PFSK-1 (cell line): ENCODE results near the gene COL12A1.

Experiments
- FOXP2 ChIP-seq: optimal IDR thresholded peaks from 2 replicates; pipeline ENCODE3; 2011; ENCODE audit warnings: borderline replicate concordance, control low read depth, inconsistent platforms; ENCODE audit not compliant: insufficient read depth; ENCODE audit errors: extremely low read length, extremely low read depth
- POLR2AphosphoS5 ChIP-seq: IDR thresholded peaks from 2 replicates; pipeline ENCODE4 v1.6.1; 2012; ENCODE audit warnings: low read depth, mild to moderate bottlenecking, control low read depth, low read length, moderate library complexity
- REST ChIP-seq, 2 experiments: IDR thresholded peaks; 2 replicates each; pipeline versions ENCODE4 v1.6.1 to v1.8.0; 2011 to 2012; ENCODE audit warnings: low read depth in 2 of 2, low read length in 2 of 2, control low read depth in 1 of 2, inconsistent platforms in 1 of 2, mild to moderate bottlenecking in 1 of 2, moderate library complexity in 1 of 2; ENCODE audit not compliant: insufficient read depth in 1 of 2
- SIN3A ChIP-seq: IDR thresholded peaks from 2 replicates; pipeline ENCODE4 v1.6.1; 2012; ENCODE audit warnings: mild to moderate bottlenecking, low read length, moderate library complexity, borderline replicate concordance; ENCODE audit not compliant: insufficient read depth
- TAF1 ChIP-seq: IDR thresholded peaks from 2 replicates; pipeline ENCODE4 v1.6.1; 2012; ENCODE audit warnings: low read length, control low read depth, borderline replicate concordance; ENCODE audit not compliant: insufficient read depth

Gene COL12A1

GRCh38 chr6:75208298-75209183, 2.7 kb upstream of the COL12A1 start:
- TF ChIP-seq REST (IDR thresholded peaks at IDR 0.05; ENCODE audit: insufficient read depth in 1 of 2, low read depth in 2 of 2, low read length in 2 of 2) (no peak), POLR2AphosphoS5 (no peak), TAF1 (no peak), SIN3A (no peak), FOXP2 (no peak)

GRCh38 chr6:75206576-75207342, 906 bp upstream of the COL12A1 start:
- TF ChIP-seq FOXP2 (no peak), TAF1 (no peak), POLR2AphosphoS5 (no peak), REST (IDR thresholded peaks at IDR 0.05; ENCODE audit: insufficient read depth in 1 of 2, low read depth in 2 of 2, low read length in 2 of 2) (no peak), SIN3A (no peak)

GRCh38 chr6:75204959-75205775, 686 bp downstream of the COL12A1 start:
- TF ChIP-seq FOXP2 (no peak), POLR2AphosphoS5 (no peak), SIN3A (no peak), TAF1 (no peak), REST (IDR thresholded peaks at IDR 0.05; ENCODE audit: insufficient read depth in 1 of 2, low read depth in 2 of 2, low read length in 2 of 2) (no peak)

GRCh38 chr6:75204217-75204958, 1.5 kb downstream of the COL12A1 start:
- TF ChIP-seq POLR2AphosphoS5 (no peak), SIN3A (no peak), REST (IDR thresholded peaks at IDR 0.05; ENCODE audit: insufficient read depth in 1 of 2, low read depth in 2 of 2, low read length in 2 of 2) (no peak), FOXP2 (no peak), TAF1 (no peak)
